ENCODE measurements around the gene PTPRC.

The PTPRC gene

DNA sequence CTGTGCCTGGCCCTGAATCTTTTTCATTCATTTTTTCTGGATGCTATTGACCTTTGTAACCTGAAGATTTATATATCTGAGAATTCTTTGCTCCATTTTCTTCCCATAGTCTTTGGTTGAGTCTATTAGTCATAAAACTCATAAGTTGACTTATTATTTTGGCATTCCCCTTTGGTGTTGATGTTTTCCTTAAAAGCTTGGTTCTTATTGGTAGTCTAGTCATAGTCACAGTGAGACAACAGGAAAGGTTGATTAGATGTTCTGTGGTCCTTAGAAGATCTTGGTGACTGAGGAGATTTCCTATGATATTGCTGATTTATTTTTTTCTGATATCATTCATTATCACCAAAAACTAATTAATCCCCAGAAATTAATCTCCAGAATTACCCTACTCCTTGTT lies 86.2 kb downstream of the PTPRC start:
- Histone ChIP-seq H3K27me3 (no peaks in the 10 kb centered on the region), H3K9ac (no peak overlapping the region), H3K27ac (no peak overlapping the region), H3K9me3 (replicated peaks in 1 of 11) (no peaks in the 10 kb centered on the region), H3K4me1 (peaks cover 0 to 8% (median 0%) of the 10 kb centered on the region in 10 experiments; a peak in 1 of 20 replicates), H4K20me1 (peaks cover 0 to 88% (median 0%) of the 10 kb centered on the region in 11 experiments; a peak in 5 of 22 replicates), H3K4me3 (no peak overlapping the region), H3K4me2 (no peak overlapping the region), H3K36me3 (peaks cover 0 to 87% (median 0%) of the 10 kb centered on the region in 11 experiments; a peak in 7 of 22 replicates)
- TF ChIP-seq Cebpa-rat (IDR thresholded peaks at IDR 0.05) = no peak

DNA sequence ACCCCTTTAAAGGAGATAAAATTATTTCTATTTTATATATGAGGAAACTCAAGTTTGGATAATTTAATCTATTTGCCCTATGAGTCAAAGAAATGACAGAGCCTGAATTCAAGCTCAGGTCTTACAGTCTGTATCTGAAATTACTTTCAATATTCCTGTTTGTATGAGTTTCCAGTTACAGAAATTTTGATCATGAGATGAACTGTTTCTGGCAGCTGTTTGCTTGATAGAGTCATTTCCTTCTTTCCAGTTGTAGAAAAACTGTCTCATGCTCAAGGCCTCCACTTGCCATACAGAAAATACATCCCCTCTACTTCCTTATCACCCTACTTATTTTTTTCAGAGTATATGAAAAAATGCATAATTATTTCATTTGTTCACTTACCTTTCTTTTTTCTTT lies 87.6 kb downstream of the PTPRC start:
- no peak overlapping the region for H3K9ac ChIP-seq
- H3K9me3 ChIP-seq (replicated peaks in 1 of 11) = no peaks in the 10 kb centered on the region
- H3K36me3 ChIP-seq = peaks cover 0 to 88% (median 0%) of the 10 kb centered on the region in 11 experiments; a peak in 7 of 22 replicates
- TF ChIP-seq Cebpa-rat (IDR thresholded peaks at IDR 0.05) = no peak
- H3K4me1 ChIP-seq = peaks cover 0 to 8% (median 0%) of the 10 kb centered on the region in 10 experiments; a peak in 1 of 20 replicates
- H3K27me3 ChIP-seq = no peaks in the 10 kb centered on the region
- peaks cover 0 to 88% (median 0%) of the 10 kb centered on the region in 11 experiments; a peak in 5 of 22 replicates for H4K20me1 ChIP-seq
- no peak overlapping the region for H3K4me2 ChIP-seq
- H3K27ac ChIP-seq = no peak overlapping the region
- no peak overlapping the region for H3K4me3 ChIP-seq

GRCh38 chr1:198729195-198729863 lies 90.5 kb downstream of the PTPRC start:
- Histone ChIP-seq H3K36me3 (peaks cover 0 to 99% (median 0%) of the 10 kb centered on the region in 11 experiments; a peak in 7 of 22 replicates), H3K4me3 (no peak overlapping the region), H4K20me1 (peaks cover 0 to 98% (median 0%) of the 10 kb centered on the region in 11 experiments; a peak in 4 of 22 replicates), H3K27ac (no peak overlapping the region), H3K9me3 (replicated peaks in 1 of 11) (no peaks in the 10 kb centered on the region), H3K9ac (no peak overlapping the region), H3K4me1 (peaks cover 0 to 8% (median 0%) of the 10 kb centered on the region in 10 experiments; a peak in 1 of 20 replicates), H3K27me3 (no peaks in the 10 kb centered on the region), H3K4me2 (no peak overlapping the region)
- no peak for TF ChIP-seq Cebpa-rat (IDR thresholded peaks at IDR 0.05)

DNA sequence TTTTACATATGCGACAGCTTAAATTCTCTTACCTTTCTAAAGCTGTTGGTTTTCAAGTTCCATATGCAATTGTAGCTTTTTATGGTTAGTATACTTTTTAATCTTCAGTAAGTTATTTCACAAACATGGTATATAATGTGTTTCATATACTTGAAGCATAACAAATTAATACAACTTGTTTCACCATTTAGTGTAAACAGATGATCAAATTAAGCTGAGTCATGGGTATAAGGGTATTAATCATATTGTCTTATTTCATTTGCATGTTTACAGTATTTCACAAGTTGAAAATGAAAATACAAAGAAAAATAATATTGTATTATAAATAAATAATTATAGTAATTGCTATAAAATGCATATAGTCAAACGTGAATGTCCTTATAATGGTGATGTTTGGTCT lies 92.1 kb downstream of the PTPRC start:
- Histone ChIP-seq H3K4me3 (no peak overlapping the region), H3K27ac (no peak overlapping the region), H3K4me2 (no peak overlapping the region), H4K20me1 (peaks cover 0 to 98% (median 0%) of the 10 kb centered on the region in 11 experiments; a peak in 3 of 22 replicates), H3K9me3 (replicated peaks in 1 of 11) (peaks cover 0 to 6% (median 0%) of the 10 kb centered on the region in 11 experiments; a peak in 2 of 22 replicates), H3K9ac (no peak overlapping the region), H3K36me3 (peaks cover 0 to 99% (median 0%) of the 10 kb centered on the region in 11 experiments; a peak in 7 of 22 replicates), H3K27me3 (no peaks in the 10 kb centered on the region), H3K4me1 (peaks cover 0 to 6% (median 0%) of the 10 kb centered on the region in 10 experiments; a peak in 1 of 20 replicates)
- TF ChIP-seq Cebpa-rat (IDR thresholded peaks at IDR 0.05) = no peak

DNA sequence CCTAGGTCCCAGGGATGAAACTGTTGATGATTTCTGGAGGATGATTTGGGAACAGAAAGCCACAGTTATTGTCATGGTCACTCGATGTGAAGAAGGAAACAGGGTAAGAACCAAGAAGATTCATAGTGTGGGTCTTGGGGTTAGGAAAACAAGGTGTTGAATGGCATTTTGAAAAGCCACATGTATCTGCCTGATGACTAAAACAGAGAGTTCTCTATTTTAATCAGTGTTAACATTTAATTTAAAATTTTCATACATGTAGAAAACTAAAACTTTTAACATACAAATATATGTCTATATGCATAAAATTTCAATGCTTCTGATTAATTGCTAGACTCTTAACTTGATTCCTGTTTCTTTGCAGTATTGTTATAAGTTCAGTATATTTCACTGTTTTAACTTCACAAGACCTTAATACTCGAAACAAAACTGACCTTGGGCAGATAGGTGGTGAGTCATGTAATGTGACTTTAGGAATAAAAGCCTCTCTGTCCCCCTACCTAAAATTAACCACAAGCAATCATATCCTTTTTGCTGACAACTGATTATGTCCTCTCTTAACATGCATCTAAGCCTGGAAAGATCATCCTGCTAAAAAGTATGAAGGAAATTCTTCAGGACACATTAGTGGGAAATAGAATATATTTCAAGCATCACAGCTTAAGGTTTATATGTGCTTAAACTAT lies 95.6 kb downstream of the PTPRC start:
- H3K36me3 ChIP-seq = peaks cover 0 to 100% (median 0%) of the 10 kb centered on the region in 11 experiments; a peak in 6 of 22 replicates
- peaks cover 0 to 22% (median 5%) of the 10 kb centered on the region in 11 experiments; a peak in 7 of 22 replicates for H3K9me3 ChIP-seq (replicated peaks in 1 of 11)
- no peak overlapping the region for H3K4me2 ChIP-seq
- no peak overlapping the region for H3K9ac ChIP-seq
- TF ChIP-seq Cebpa-rat (IDR thresholded peaks at IDR 0.05) = no peak
- H3K4me1 ChIP-seq = no peaks in the 10 kb centered on the region
- H3K27me3 ChIP-seq = no peaks in the 10 kb centered on the region
- H4K20me1 ChIP-seq = peaks cover 0 to 99% (median 0%) of the 10 kb centered on the region in 11 experiments; a peak in 3 of 22 replicates
- H3K4me3 ChIP-seq = no peak overlapping the region
- H3K27ac ChIP-seq = no peak overlapping the region

DNA sequence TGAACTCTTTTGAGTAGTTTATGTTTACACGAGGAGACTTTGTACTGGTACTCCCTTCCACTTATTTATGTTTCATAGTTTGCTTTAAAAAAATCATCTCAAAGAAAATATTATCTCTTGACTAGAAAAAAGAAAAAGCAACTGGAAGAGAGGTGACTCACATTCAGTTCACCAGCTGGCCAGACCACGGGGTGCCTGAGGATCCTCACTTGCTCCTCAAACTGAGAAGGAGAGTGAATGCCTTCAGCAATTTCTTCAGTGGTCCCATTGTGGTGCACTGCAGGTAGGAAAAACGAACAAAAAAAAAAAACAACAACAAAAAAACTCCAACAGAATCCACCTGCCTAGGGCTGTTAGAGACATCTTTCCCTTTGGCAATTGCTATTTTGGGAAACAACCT lies 102.9 kb downstream of the PTPRC start:
- peaks cover 0 to 19% (median 5%) of the 10 kb centered on the region in 11 experiments; a peak in 7 of 22 replicates for H3K9me3 ChIP-seq (replicated peaks in 1 of 11)
- H3K27ac ChIP-seq = no peak overlapping the region
- TF ChIP-seq Cebpa-rat (IDR thresholded peaks at IDR 0.05) = no peak
- no peak overlapping the region for H3K9ac ChIP-seq
- H3K4me3 ChIP-seq = no peak overlapping the region
- H3K4me1 ChIP-seq = no peaks in the 10 kb centered on the region
- H3K27me3 ChIP-seq = no peaks in the 10 kb centered on the region
- H4K20me1 ChIP-seq = peaks cover 0 to 96% (median 0%) of the 10 kb centered on the region in 11 experiments; a peak in 4 of 22 replicates
- peaks cover 0 to 100% (median 0%) of the 10 kb centered on the region in 11 experiments; a peak in 8 of 22 replicates for H3K36me3 ChIP-seq
- no peak overlapping the region for H3K4me2 ChIP-seq

DNA sequence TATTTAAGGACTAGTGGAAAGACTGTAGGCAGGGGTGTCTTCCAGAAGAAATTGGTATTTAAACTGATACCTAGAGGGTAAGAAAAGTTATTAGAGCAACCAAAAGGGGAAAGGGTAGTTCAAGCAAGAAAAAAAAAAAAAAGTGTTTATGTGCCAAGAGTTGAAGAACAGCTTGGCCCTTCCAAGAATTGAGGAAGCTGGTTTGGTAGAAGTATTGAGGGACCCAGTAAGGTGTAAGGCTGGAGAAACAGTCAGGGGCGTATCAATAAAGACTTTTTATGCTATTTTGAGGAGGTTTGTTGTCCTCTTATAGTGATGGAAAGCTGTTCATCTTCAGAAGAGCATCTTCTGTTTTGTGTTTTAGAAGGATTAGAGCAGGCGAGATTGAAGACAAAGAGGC lies 108.3 kb downstream of the PTPRC start:
- TF ChIP-seq Cebpa-rat (IDR thresholded peaks at IDR 0.05) = no peak
- H4K20me1 ChIP-seq = peaks cover 0 to 85% (median 0%) of the 10 kb centered on the region in 11 experiments; a peak in 3 of 22 replicates
- no peak overlapping the region for H3K27ac ChIP-seq
- peaks cover 0 to 100% (median 0%) of the 10 kb centered on the region in 11 experiments; a peak in 8 of 22 replicates for H3K36me3 ChIP-seq
- H3K27me3 ChIP-seq = no peaks in the 10 kb centered on the region
- H3K4me3 ChIP-seq = no peak overlapping the region
- H3K9me3 ChIP-seq (replicated peaks in 1 of 11) = no peaks in the 10 kb centered on the region
- H3K9ac ChIP-seq = no peak overlapping the region
- H3K4me1 ChIP-seq = no peaks in the 10 kb centered on the region
- H3K4me2 ChIP-seq = no peak overlapping the region

GRCh38 chr1:198749279-198749678 lies 110.4 kb downstream of the PTPRC start:
- peaks cover 0 to 3% (median 0%) of the 10 kb centered on the region in 10 experiments; a peak in 1 of 20 replicates for H3K4me1 ChIP-seq
- H3K4me3 ChIP-seq = no peak overlapping the region
- no peak overlapping the region for H3K27ac ChIP-seq
- H3K9me3 ChIP-seq (replicated peaks in 1 of 11) = no peaks in the 10 kb centered on the region
- H3K27me3 ChIP-seq = no peaks in the 10 kb centered on the region
- no peak overlapping the region for H3K4me2 ChIP-seq
- H3K36me3 ChIP-seq = peaks cover 0 to 99% (median 0%) of the 10 kb centered on the region in 11 experiments; a peak in 8 of 22 replicates
- H4K20me1 ChIP-seq = peaks cover 0 to 86% (median 0%) of the 10 kb centered on the region in 11 experiments; a peak in 3 of 22 replicates
- no peak overlapping the region for H3K9ac ChIP-seq
- no peak for TF ChIP-seq Cebpa-rat (IDR thresholded peaks at IDR 0.05)

GRCh38 chr1:198750081-198750480 lies 111.2 kb downstream of the PTPRC start:
- H3K36me3 ChIP-seq = peaks cover 0 to 99% (median 0%) of the 10 kb centered on the region in 11 experiments; a peak in 8 of 22 replicates
- peaks cover 0 to 85% (median 0%) of the 10 kb centered on the region in 11 experiments; a peak in 3 of 22 replicates for H4K20me1 ChIP-seq
- no peak overlapping the region for H3K27ac ChIP-seq
- H3K4me2 ChIP-seq = no peak overlapping the region
- H3K4me1 ChIP-seq = peaks cover 0 to 11% (median 0%) of the 10 kb centered on the region in 10 experiments; a peak in 5 of 20 replicates
- no peak overlapping the region for H3K9ac ChIP-seq
- no peaks in the 10 kb centered on the region for H3K27me3 ChIP-seq
- no peak overlapping the region for H3K4me3 ChIP-seq
- TF ChIP-seq Cebpa-rat (IDR thresholded peaks at IDR 0.05) = no peak
- no peaks in the 10 kb centered on the region for H3K9me3 ChIP-seq (replicated peaks in 1 of 11)

Data from BLaER1 treated with 17β-estradiol and CSF1 and Interleukin-3, amounts not matched to agents 10 nM and 100 nM (cell line).